Tracheal epithelial cell (primary cell): ENCODE results near the gene GPA33. TPM values are rescaled to one million over a fixed set of nuclear protein-coding genes. Genes with fewer than 3 reads are reported as not detected.

Source experiments
- total RNA-seq: library from RNA; depleted of rRNA; stranded (reverse); fragments of >200 nt; gene quantifications from 2 replicates; pipeline ENCODE4 v1.2.1, GENCODE V29; 2014

The GPA33 gene, protein sequence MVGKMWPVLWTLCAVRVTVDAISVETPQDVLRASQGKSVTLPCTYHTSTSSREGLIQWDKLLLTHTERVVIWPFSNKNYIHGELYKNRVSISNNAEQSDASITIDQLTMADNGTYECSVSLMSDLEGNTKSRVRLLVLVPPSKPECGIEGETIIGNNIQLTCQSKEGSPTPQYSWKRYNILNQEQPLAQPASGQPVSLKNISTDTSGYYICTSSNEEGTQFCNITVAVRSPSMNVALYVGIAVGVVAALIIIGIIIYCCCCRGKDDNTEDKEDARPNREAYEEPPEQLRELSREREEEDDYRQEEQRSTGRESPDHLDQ
- not detected in 2 replicates for total RNA-seq

DNA sequence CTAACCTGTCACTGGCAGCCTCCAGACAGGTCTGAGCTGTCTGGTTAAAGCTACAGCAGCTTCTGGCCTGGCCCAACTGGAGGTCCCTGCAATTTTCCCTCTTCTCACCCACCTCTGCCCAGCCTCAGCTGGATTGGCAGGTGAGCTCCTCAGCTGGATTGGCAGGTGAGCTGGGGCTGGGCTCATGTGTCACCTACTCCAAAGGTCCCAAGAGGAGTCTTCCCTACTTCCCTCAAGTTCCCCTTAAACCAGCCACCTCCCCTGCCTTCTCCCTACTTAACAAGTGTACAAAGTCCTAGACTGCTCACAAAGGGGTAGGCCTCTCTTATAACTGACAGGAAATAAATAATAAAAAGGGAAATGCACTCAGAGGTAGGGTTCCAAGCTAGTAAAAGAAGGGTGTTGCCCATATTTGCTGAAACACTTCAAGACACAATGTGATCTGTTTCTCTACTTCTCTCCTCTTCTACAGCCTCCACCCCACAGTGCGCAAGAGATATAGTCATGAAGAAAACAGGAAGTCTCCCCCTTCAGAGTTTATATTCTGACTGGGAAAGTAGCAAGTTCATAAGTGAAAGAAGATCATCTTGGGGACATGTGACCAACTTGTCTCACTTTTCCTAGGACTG is at the start of gene GPA33:
TSS of gene GPA33 (minus strand) at position 64 of the 629 bp plus-strand sequence. CDS start 90 bp downstream, outside the sequence.

DNA sequence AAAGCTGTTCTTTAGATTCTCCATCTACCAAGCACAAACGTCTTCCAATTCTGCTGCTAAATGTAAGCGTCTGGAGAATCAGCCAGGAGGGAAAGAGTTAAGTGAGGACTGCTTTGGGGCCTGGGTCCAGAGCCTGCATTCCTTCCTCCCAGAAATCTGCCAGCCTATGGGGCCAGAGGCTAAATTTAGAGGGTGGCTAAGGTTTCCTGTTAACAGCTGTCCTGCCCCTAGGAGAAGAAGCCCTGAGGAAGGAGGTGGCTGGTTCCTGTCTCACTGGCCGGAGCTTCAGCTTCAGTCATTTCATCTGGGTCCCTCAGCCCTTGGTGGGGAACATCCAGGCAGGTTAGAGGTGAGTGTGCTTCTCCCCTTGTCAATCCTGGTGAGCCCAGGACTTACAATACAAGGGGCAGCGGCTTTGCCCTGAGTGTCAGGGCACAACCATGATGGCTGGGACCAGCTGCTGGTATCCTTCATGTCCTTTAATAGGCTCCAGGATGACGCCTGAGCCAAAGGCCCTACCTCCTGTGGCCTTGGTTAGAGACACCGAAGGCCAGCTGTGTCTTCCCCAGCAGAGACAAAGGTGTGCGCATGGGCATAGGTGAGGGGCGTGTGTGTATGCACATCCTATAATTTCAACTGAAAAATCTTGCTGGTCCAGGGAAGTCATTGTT is 3.8 kb upstream of the GPA33 start, which contains the start of gene STYXL2:
TSS of gene STYXL2 (plus strand) at position 230 of the 671 bp plus-strand sequence. CDS start 775 bp downstream, outside the sequence.

Other genes starting within 250 kb of the GPA33 start
- 11.6 and 17.7 TPM in 2 replicates for gene TADA1, start 214.1 kb downstream of the GPA33 start, total RNA-seq
- gene ILDR2, start 114.8 kb downstream of the GPA33 start, total RNA-seq = 0.21 and 3.1 TPM in 2 replicates
- not detected in 2 replicates for gene MAEL, start 101.1 kb downstream of the GPA33 start, total RNA-seq
- gene STYXL2, start 3.7 kb upstream of the GPA33 start, total RNA-seq = under 0.01 TPM in 1 of 2 replicates, not detected in the other
- gene POU2F1, start 130.5 kb upstream of the GPA33 start, total RNA-seq = 3.6 and 4.5 TPM in 2 replicates